Measurements from ENCODE around the gene TPST1. TPM values are rescaled to one million over a fixed set of nuclear protein-coding genes. Genes with fewer than 3 reads are reported as not detected.

TPST1 gene
- total RNA-seq, 4 donors from 2014 or later, result 21.0 to 97.0 (median 34.8) TPM

- TF ChIP-seq CTCF (IDR thresholded peaks at IDR 0.05) (no peak), POLR2A (IDR thresholded peaks at IDR 0.05) (no peak)
- Histone ChIP-seq H3K27me3 (no peaks in the 10 kb centered on the region), H3K4me3 (no peak overlapping the region), H3K36me3 (no peaks in the 10 kb centered on the region), H3K27ac (no peak overlapping the region), H3K4me1 (no peaks in the 10 kb centered on the region), H3K9me3 (no peaks in the 10 kb centered on the region)
- no peak for DNase-seq
- intact Hi-C loops (cut with DNase I; ENCODE audit: low total_unique reads), result no loop called here
Measured at GRCh38 chr7:66246554-66247171, 41.5 kb downstream of the TPST1 start.

GRCh38 chr7:66247380-66248078, 42.4 kb downstream of the TPST1 start:
- Histone ChIP-seq H3K27me3 (no peaks in the 10 kb centered on the region), H3K27ac (no peak overlapping the region), H3K9me3 (no peaks in the 10 kb centered on the region), H3K36me3 (no peaks in the 10 kb centered on the region), H3K4me3 (no peak overlapping the region), H3K4me1 (no peaks in the 10 kb centered on the region)
- intact Hi-C loops (cut with DNase I; ENCODE audit: low total_unique reads), result no loop called here
- DNase-seq, result no peak
- no peak for TF ChIP-seq CTCF (IDR thresholded peaks at IDR 0.05)
- TF ChIP-seq POLR2A (IDR thresholded peaks at IDR 0.05), result no peak

GRCh38 chr7:66250711-66251110, 45.6 kb downstream of the TPST1 start:
- no peak overlapping the region for H3K27ac ChIP-seq
- no peak for DNase-seq
- H3K4me1 ChIP-seq, result no peaks in the 10 kb centered on the region
- no peaks in the 10 kb centered on the region for H3K9me3 ChIP-seq
- no peaks in the 10 kb centered on the region for H3K27me3 ChIP-seq
- TF ChIP-seq CTCF (IDR thresholded peaks at IDR 0.05) (no peak), POLR2A (IDR thresholded peaks at IDR 0.05) (no peak)
- intact Hi-C loops (cut with DNase I; ENCODE audit: low total_unique reads), result no loop called here
- no peaks in the 10 kb centered on the region for H3K36me3 ChIP-seq
- H3K4me3 ChIP-seq, result no peak overlapping the region

- no peaks in the 10 kb centered on the region for H3K27me3 ChIP-seq
- H3K9me3 ChIP-seq, result no peaks in the 10 kb centered on the region
- DNase-seq, result no peak
- H3K36me3 ChIP-seq, result no peaks in the 10 kb centered on the region
- H3K4me1 ChIP-seq, result peaks cover 0 to 5% of the 10 kb centered on the region in 2 donors
- no peak for TF ChIP-seq CTCF (IDR thresholded peaks at IDR 0.05)
- no peak for TF ChIP-seq POLR2A (IDR thresholded peaks at IDR 0.05)
- intact Hi-C loops (cut with DNase I; ENCODE audit: low total_unique reads), result no loop called here
- H3K27ac ChIP-seq, result no peak overlapping the region
- H3K4me3 ChIP-seq, result no peak overlapping the region
Measured at GRCh38 chr7:66255534-66256100, 50.5 kb downstream of the TPST1 start.

GRCh38 chr7:66256281-66256680, 51.1 kb downstream of the TPST1 start:
- H3K4me3 ChIP-seq, result no peak overlapping the region
- no peaks in the 10 kb centered on the region for H3K27me3 ChIP-seq
- no peaks in the 10 kb centered on the region for H3K9me3 ChIP-seq
- H3K27ac ChIP-seq, result no peak overlapping the region
- DNase-seq, result no peak
- no peaks in the 10 kb centered on the region for H3K36me3 ChIP-seq
- no peak for TF ChIP-seq CTCF (IDR thresholded peaks at IDR 0.05)
- TF ChIP-seq POLR2A (IDR thresholded peaks at IDR 0.05), result no peak
- intact Hi-C loops (cut with DNase I; ENCODE audit: low total_unique reads), result no loop called here
- peaks cover 0 to 5% of the 10 kb centered on the region in 2 donors for H3K4me1 ChIP-seq
